ENCODE results near the gene C5orf52.

DNA sequence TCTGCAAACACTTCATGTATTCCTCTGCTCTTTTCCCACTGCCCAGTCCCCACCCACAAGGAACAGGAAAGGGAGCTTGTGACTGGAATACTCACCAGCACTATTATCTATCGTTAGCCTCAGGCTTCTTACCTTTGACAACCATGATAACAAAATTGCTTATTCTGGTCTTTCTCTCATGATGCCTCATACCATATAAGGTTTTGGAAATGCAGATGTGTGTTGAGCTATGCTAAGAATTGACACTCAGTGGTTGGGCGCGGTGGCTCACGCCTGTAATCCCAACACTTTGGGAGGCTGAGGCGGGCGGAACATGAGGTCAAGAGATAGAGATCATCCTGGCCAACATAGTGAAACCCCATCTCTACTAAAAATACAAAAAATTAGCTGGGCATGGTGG is 44.5 kb upstream of the C5orf52 start:
- TF ChIP-seq EZH2 (IDR thresholded peaks at IDR 0.05; ENCODE audit: borderline replicate concordance, low read depth, low read length, severe bottlenecking) (no peak), POLR2AphosphoS5 (IDR thresholded peaks at IDR 0.05; ENCODE audit: insufficient read depth, low read depth, low read length) (no peak), GATA2 (IDR thresholded peaks at IDR 0.05; ENCODE audit: insufficient read depth, insufficient read length, low read depth, low read length) (no peak), POLR2A (IDR thresholded peaks at IDR 0.05; ENCODE audit: low read depth, low read length) (no peak), FOS (IDR thresholded peaks at IDR 0.05; ENCODE audit: borderline replicate concordance, insufficient read depth, low read length) (no peak)
- TF ChIP-seq, protein P1, sequence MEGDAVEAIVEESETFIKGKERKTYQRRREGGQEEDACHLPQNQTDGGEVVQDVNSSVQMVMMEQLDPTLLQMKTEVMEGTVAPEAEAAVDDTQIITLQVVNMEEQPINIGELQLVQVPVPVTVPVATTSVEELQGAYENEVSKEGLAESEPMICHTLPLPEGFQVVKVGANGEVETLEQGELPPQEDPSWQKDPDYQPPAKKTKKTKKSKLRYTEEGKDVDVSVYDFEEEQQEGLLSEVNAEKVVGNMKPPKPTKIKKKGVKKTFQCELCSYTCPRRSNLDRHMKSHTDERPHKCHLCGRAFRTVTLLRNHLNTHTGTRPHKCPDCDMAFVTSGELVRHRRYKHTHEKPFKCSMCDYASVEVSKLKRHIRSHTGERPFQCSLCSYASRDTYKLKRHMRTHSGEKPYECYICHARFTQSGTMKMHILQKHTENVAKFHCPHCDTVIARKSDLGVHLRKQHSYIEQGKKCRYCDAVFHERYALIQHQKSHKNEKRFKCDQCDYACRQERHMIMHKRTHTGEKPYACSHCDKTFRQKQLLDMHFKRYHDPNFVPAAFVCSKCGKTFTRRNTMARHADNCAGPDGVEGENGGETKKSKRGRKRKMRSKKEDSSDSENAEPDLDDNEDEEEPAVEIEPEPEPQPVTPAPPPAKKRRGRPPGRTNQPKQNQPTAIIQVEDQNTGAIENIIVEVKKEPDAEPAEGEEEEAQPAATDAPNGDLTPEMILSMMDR (IDR thresholded peaks at IDR 0.05; ENCODE audit: extremely low read depth in 1 of 2, insufficient read depth in 1 of 2, low read depth in 1 of 2, low read length in 2 of 2) = no peak
- TF ChIP-seq, protein P2, sequence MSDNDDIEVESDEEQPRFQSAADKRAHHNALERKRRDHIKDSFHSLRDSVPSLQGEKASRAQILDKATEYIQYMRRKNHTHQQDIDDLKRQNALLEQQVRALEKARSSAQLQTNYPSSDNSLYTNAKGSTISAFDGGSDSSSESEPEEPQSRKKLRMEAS (IDR thresholded peaks at IDR 0.05; ENCODE audit: insufficient read depth, insufficient read length) = no peak
